ENCODE results near the gene WFDC9. TPM values are rescaled to one million over a fixed set of nuclear protein-coding genes. Genes with fewer than 3 reads are reported as not detected.

Gene WFDC9
- total and polyA plus RNA-seq, 2 of the 8 experiments (the other 6 are each of a cell fraction or from before 2014, with no cell fraction given), result not detected

DNA sequence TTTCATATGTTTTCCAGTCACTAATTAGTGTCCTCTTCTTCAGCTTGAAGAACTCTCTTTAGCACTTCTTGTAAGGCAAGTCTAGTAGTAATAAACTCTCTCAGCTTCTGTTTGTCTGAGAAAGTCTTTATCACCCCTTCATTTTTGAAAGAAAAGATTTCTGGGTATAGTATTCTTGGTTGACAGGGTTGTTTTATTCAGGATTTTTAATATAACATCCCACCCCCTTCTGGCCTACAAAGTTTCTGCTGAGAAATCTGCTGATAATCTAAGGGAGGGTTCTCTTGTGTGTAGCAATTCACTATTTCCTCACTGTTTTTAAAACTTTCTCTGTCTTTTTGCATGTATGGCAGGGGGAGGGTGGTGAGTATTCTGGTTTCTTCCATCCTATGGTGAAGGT lies 48.6 kb upstream of the WFDC9 start:
- Histone ChIP-seq H2BK20ac (ENCODE audit: low read length) (no peak overlapping the region), H3K79me1 (ENCODE audit: low read depth, low read length) (no peaks in the 10 kb centered on the region), H2BK120ac (replicated peaks; ENCODE audit: low read depth, low read length) (no peak overlapping the region), H3K56ac (replicated peaks; ENCODE audit: insufficient read length, low read depth, low read length) (no peak overlapping the region), H3K4me1 (replicated peaks in 1 of 4; ENCODE audit: control insufficient read depth in 3 of 4, insufficient read depth in 4 of 4, low read length in 3 of 4) (no peaks in the 10 kb centered on the region), H3K23ac (ENCODE audit: insufficient read length) (no peak overlapping the region), H3K4me3 (ENCODE audit: extremely low read depth in 1 of 4, insufficient read depth in 2 of 4, low read depth in 3 of 4, low read length in 4 of 4) (no peak overlapping the region), H2BK12ac (ENCODE audit: low read depth, low read length) (no peak overlapping the region), H4K91ac (replicated peaks; ENCODE audit: insufficient read length, low read length) (no peak overlapping the region), H4K5ac (ENCODE audit: insufficient read length, low read depth, low read length) (no peak overlapping the region), H3K27me3 (replicated peaks in 1 of 4; ENCODE audit: control insufficient read depth in 3 of 4, extremely low read depth in 1 of 4, insufficient read depth in 3 of 4, low read length in 3 of 4) (no peaks in the 10 kb centered on the region), H3K36me3 (ENCODE audit: control insufficient read depth in 2 of 4, insufficient read depth in 4 of 4, low read length in 3 of 4) (no peaks in the 10 kb centered on the region), H2BK15ac (ENCODE audit: low read length) (no peak overlapping the region), H4K20me1 (replicated peaks in 1 of 2; ENCODE audit: control insufficient read depth in 1 of 2, insufficient read depth in 2 of 2, low read length in 2 of 2) (no peaks in the 10 kb centered on the region), H3K4ac (replicated peaks; ENCODE audit: insufficient read length, low read depth, low read length) (no peak overlapping the region), H3K9me3 (ENCODE audit: insufficient read depth in 2 of 2, low read depth in 1 of 2, low read length in 1 of 2) (peaks cover 10 to 18% of the 10 kb centered on the region in 2 experiments; a peak in 3 of 4 replicates), H3K23me2 (ENCODE audit: low read depth, low read length) (no peaks in the 10 kb centered on the region), H4K8ac (ENCODE audit: extremely low read depth, insufficient read depth, low read length) (no peak overlapping the region), H3K18ac (ENCODE audit: extremely low read depth, low read length) (no peak overlapping the region), H2AFZ (ENCODE audit: low read length) (no peak overlapping the region), H3K9ac (replicated peaks in 1 of 4; ENCODE audit: extremely low read depth in 1 of 4, low read depth in 3 of 4, low read length in 3 of 4) (no peak overlapping the region), H2AK5ac (ENCODE audit: low read depth, low read length) (no peak overlapping the region), H3K79me2 (ENCODE audit: control insufficient read depth in 1 of 2, insufficient read depth in 2 of 2, low read length in 2 of 2) (no peaks in the 10 kb centered on the region), H3K14ac (ENCODE audit: insufficient read length) (no peak overlapping the region), H2BK5ac (ENCODE audit: low read depth, low read length) (no peak overlapping the region), H3K4me2 (ENCODE audit: insufficient read depth in 1 of 2, low read depth in 2 of 2, low read length in 2 of 2) (no peak overlapping the region), H3K27ac (ENCODE audit: low read depth, low read length) (no peak overlapping the region)
- DNase-seq (ENCODE audit: low read depth in 1 of 2, low spot score in 2 of 2) (no peak), FAIRE-seq (no peak)
- ChIA-PET CTCF (ENCODE audit: partially characterized antibody) (interaction anchor here (0.7 to 2.2 kb wide), 5 partner anchors 15 to 357 kb away, joined by 3 to 12 read pairs (median 3); partner anchors contain the start of gene WFDC10A), POLR2A (ENCODE audit: partially characterized antibody) (no interaction called here)
- TF ChIP-seq FOSL1 (IDR thresholded peaks at IDR 0.05; ENCODE audit: insufficient read depth, low read depth, low read length) (no peak), CHD2 (IDR thresholded peaks at IDR 0.05; ENCODE audit: low read length) (no peak), GABPA (IDR thresholded peaks at IDR 0.05; ENCODE audit: borderline replicate concordance, insufficient read depth, low read length) (no peak), CREB1 (IDR thresholded peaks at IDR 0.05) (no peak), SP1 (IDR thresholded peaks at IDR 0.05; ENCODE audit: low read depth, low read length) (no peak)
